HEK293 (cell line): ENCODE data around the gene FANK1.
A peak's percentile ranks its signal among the peaks of the same experiment; 100 is the strongest.

ENCODE experiments used
- CTCF ChIA-PET: fragments of 350-600 bp; formaldehyde crosslinking; extraction: SDS; loops from one replicate; lab custom pipeline; 2021; ENCODE audit warnings: antibody characterized with exemption; lab: Yijun Ruan, JAX
- POLR2A ChIA-PET: fragments of 300-600 bp; formaldehyde crosslinking; extraction: SDS; loops from one replicate; lab custom pipeline; 2020; ENCODE audit warnings: antibody characterized with exemption, inconsistent platforms; lab: Yijun Ruan, JAX
- H3K27ac ChIP-seq: fragments of 200-500 bp; sonication (Bioruptor generic); 2 replicates; pipeline ENCODE4 v1.5.1; 2014; ENCODE audit warnings: low read depth, low read length, control low read depth, inconsistent platforms; ENCODE audit errors: extremely low read depth
- H3K36me3 ChIP-seq, 2 experiments: fragments of 200-500 bp in 1 of 2; sonication (Bioruptor generic) in 1 of 2; 1 replicate in 1 of 2; 2 replicates in 1 of 2; pipeline ENCODE4 v1.5.1; 2014 to 2017; ENCODE audit warnings: inconsistent platforms in 2 of 2, low read length in 2 of 2; ENCODE audit not compliant: control insufficient read depth in 2 of 2, insufficient read depth in 1 of 2
- H3K4me1 ChIP-seq: fragments of 200-500 bp; sonication (Bioruptor generic); 2 replicates; pipeline ENCODE4 v1.5.1; 2014; ENCODE audit warnings: mild to moderate bottlenecking, low read length, inconsistent platforms; ENCODE audit not compliant: control insufficient read depth, insufficient read depth
- H3K4me3 ChIP-seq: 2 replicates; pipeline ENCODE4 v1.5.1; 2011; ENCODE audit warnings: low read depth, mild to moderate bottlenecking, control low read depth, low read length, moderate library complexity
- H3K9me3 ChIP-seq: fragments of 200-500 bp; sonication (Bioruptor generic); 2 replicates; pipeline ENCODE4 v1.5.1; 2014; ENCODE audit warnings: low read depth, low read length, inconsistent platforms; ENCODE audit not compliant: control insufficient read depth, insufficient read depth
- AEBP2 ChIP-seq: fragments of 450-650 bp; formaldehyde crosslinking; IDR thresholded peaks from 2 replicates; pipeline ENCODE4 v1.5.1; 2016; ENCODE audit warnings: missing biosample characterization, missing genetic modification characterization, borderline replicate concordance
- HIC1 ChIP-seq: fragments of 450-650 bp; formaldehyde crosslinking; IDR thresholded peaks from 2 replicates; pipeline ENCODE4 v1.5.1; 2016; ENCODE audit warnings: missing biosample characterization, missing genetic modification characterization
- KLF10 ChIP-seq: fragments of 450-650 bp; IDR thresholded peaks from 2 replicates; pipeline ENCODE4 v1.5.1; 2018; ENCODE audit warnings: missing biosample characterization, mild to moderate bottlenecking, missing genetic modification characterization
- OSR2 ChIP-seq: fragments of 450-650 bp; formaldehyde crosslinking; IDR thresholded peaks from 2 replicates; pipeline ENCODE4 v1.5.1; 2016; ENCODE audit warnings: missing biosample characterization, missing genetic modification characterization
- PBX3 ChIP-seq: sonication (generic); formaldehyde crosslinking; IDR thresholded peaks from 2 replicates; pipeline ENCODE4 v1.8.1; 2022; ENCODE audit warnings: mild to moderate bottlenecking, moderate library complexity, missing genetic modification reagents
- PRDM10 ChIP-seq: fragments of 450-650 bp; formaldehyde crosslinking; IDR thresholded peaks from 2 replicates; pipeline ENCODE4 v1.5.1; 2016; ENCODE audit warnings: missing biosample characterization, missing genetic modification characterization
- SALL2 ChIP-seq: fragments of 450-650 bp; formaldehyde crosslinking; IDR thresholded peaks from 2 replicates; pipeline ENCODE4 v1.5.0; 2017; ENCODE audit warnings: missing biosample characterization, mild to moderate bottlenecking, missing genetic modification characterization, borderline replicate concordance
- SETDB1 ChIP-seq: IDR thresholded peaks from one replicate; pipeline ENCODE4 v1.6.1; 2017; ENCODE audit warnings: mild to moderate bottlenecking, low read length, moderate library complexity, mixed read lengths; ENCODE audit not compliant: insufficient read length
- ZBTB1 ChIP-seq: fragments of 450-650 bp; formaldehyde crosslinking; IDR thresholded peaks from 2 replicates; pipeline ENCODE4 v1.5.1; 2016; ENCODE audit warnings: missing biosample characterization, missing genetic modification characterization
- ZBTB7A ChIP-seq: fragments of 450-650 bp; formaldehyde crosslinking; IDR thresholded peaks from 2 replicates; pipeline ENCODE4 v1.5.1; 2016; ENCODE audit warnings: low read depth, missing biosample characterization, missing genetic modification characterization
- ZNF18 ChIP-seq: fragments of 450-650 bp; formaldehyde crosslinking; IDR thresholded peaks from 2 replicates; pipeline ENCODE4 v1.5.1; 2016; ENCODE audit warnings: missing biosample characterization, missing genetic modification characterization
- ZNF19 ChIP-seq: fragments of 450-650 bp; formaldehyde crosslinking; IDR thresholded peaks from 2 replicates; pipeline ENCODE4; 2016; ENCODE audit warnings: missing biosample characterization, missing genetic modification characterization, low read depth
- ZNF24 ChIP-seq: fragments of 450-650 bp; formaldehyde crosslinking; IDR thresholded peaks from 2 replicates; pipeline ENCODE4 v1.5.1; 2016; ENCODE audit warnings: missing biosample characterization, missing genetic modification characterization
- ZNF248 ChIP-seq: fragments of 450-650 bp; formaldehyde crosslinking; IDR thresholded peaks from 2 replicates; pipeline ENCODE4 v1.5.1; 2017; ENCODE audit warnings: missing biosample characterization, missing genetic modification characterization
- ZNF366 ChIP-seq: fragments of 450-650 bp; formaldehyde crosslinking; conservative IDR thresholded peaks from 2 replicates; pipeline ENCODE4 v1.5.1; 2016; ENCODE audit warnings: missing biosample characterization, missing genetic modification characterization
- ZNF391 ChIP-seq: fragments of 450-650 bp; formaldehyde crosslinking; IDR thresholded peaks from 2 replicates; pipeline ENCODE4 v1.5.1; 2016; ENCODE audit warnings: low read depth, missing biosample characterization, missing genetic modification characterization, borderline replicate concordance
- ZNF423 ChIP-seq: fragments of 450-650 bp; formaldehyde crosslinking; IDR thresholded peaks from 2 replicates; pipeline ENCODE4 v1.5.1; 2016; ENCODE audit warnings: missing biosample characterization, missing genetic modification characterization
- ZNF426 ChIP-seq: fragments of 450-650 bp; formaldehyde crosslinking; IDR thresholded peaks from 2 replicates; pipeline ENCODE4 v1.5.1; 2017; ENCODE audit warnings: missing biosample characterization, missing genetic modification characterization, mild to moderate bottlenecking, inconsistent platforms, moderate library complexity
- ZNF510 ChIP-seq: fragments of 450-650 bp; formaldehyde crosslinking; IDR thresholded peaks from 2 replicates; pipeline ENCODE4 v1.5.1; 2018; ENCODE audit warnings: mild to moderate bottlenecking, missing genetic modification characterization, missing biosample characterization; ENCODE audit not compliant: insufficient replicate concordance
- ZNF596 ChIP-seq: fragments of 450-650 bp; IDR thresholded peaks from 2 replicates; pipeline ENCODE4 v1.5.0; 2018; ENCODE audit warnings: missing biosample characterization, mild to moderate bottlenecking, missing genetic modification characterization, moderate library complexity
- ZNF600 ChIP-seq: fragments of 450-650 bp; formaldehyde crosslinking; IDR thresholded peaks from 2 replicates; pipeline ENCODE4 v1.5.1; 2016; ENCODE audit warnings: missing biosample characterization, missing genetic modification characterization

The FANK1 gene

GRCh38 chr10:125896088-125896934 is at the start of gene FANK1 (continued):
- TF ChIP-seq PBX3 (CRISPR knock-in tag) (peak; percentile 18; the same call in 1 of the 2 replicates), ZNF366 (peak; percentile 51; the same call in 1 of the 2 replicates)

GRCh38 chr10:125846894-125847293 is 49.5 kb upstream of the FANK1 start:
- Histone ChIP-seq H3K4me3 (no peak overlapping the region), H3K4me1 (no peaks in the 10 kb centered on the region), H3K27ac (no peak overlapping the region), H3K36me3 (peaks cover 24 to 79% of the 10 kb centered on the region in 2 experiments), H3K9me3 (no peaks in the 10 kb centered on the region)
- ChIA-PET CTCF (interaction anchor here (0.6 kb wide), 1 partner anchor 1423 kb away, joined by 3 read pairs; no protein-coding TSS in a partner anchor), POLR2A (interaction anchor here (1.3 kb wide), 1 partner anchor 24 kb away, joined by 3 read pairs; the partner anchor contains the start of genes BCCIP and UROS)
- TF ChIP-seq ZNF18 (no peak), ZNF426 (tag by site-specific recombination) (no peak), ZNF24 (tag by site-specific recombination) (no peak), SETDB1 (no peak), ZNF596 (tag by site-specific recombination) (no peak), ZNF423 (tag by site-specific recombination) (no peak), ZBTB7A (tag by site-specific recombination) (no peak), HIC1 (tag by site-specific recombination) (no peak), ZNF19 (tag by site-specific recombination) (no peak), ZNF248 (no peak), AEBP2 (no peak), KLF10 (no peak), ZNF391 (no peak), ZNF600 (tag by site-specific recombination) (no peak), OSR2 (tag by site-specific recombination) (no peak)

GRCh38 chr10:125848371-125848770 is 48.0 kb upstream of the FANK1 start:
- POLR2A ChIA-PET: no interaction called here
- H3K36me3 ChIP-seq: peaks cover 17 to 82% of the 10 kb centered on the region in 2 experiments
- CTCF ChIA-PET: no interaction called here
- TF ChIP-seq ZNF366: no peak
- TF ChIP-seq PRDM10 (tag by site-specific recombination): no peak
- no peak for TF ChIP-seq ZBTB1 (tag by site-specific recombination)
- TF ChIP-seq SALL2 (tag by site-specific recombination): no peak
- TF ChIP-seq ZNF510 (tag by site-specific recombination): no peak

More at GRCh38 chr10:125848371-125848770, 48.0 kb upstream of the FANK1 start:
- Histone ChIP-seq H3K4me3 (no peak overlapping the region), H3K4me1 (no peaks in the 10 kb centered on the region), H3K9me3 (no peaks in the 10 kb centered on the region), H3K27ac (no peak overlapping the region)
